GM15510 (cell line): Measurements from ENCODE around the gene KIF27.

Experiments used
- POLR2A ChIP-seq: IDR thresholded peaks from 3 replicates; pipeline ENCODE4 v1.6.1; 2011; ENCODE audit warnings: borderline replicate concordance; ENCODE audit not compliant: insufficient read length; ENCODE audit errors: extremely low read depth

The KIF27 gene

GRCh38 chr9:83800236-83801033, 120.8 kb downstream of the KIF27 start:
- no peak for TF ChIP-seq POLR2A

- no peak for TF ChIP-seq POLR2A
Measured at GRCh38 chr9:83794051-83794450, 127.2 kb downstream of the KIF27 start.

- TF ChIP-seq POLR2A: no peak
Measured at GRCh38 chr9:83792746-83793145, 128.5 kb downstream of the KIF27 start.
